H1 (cell line): Measurements from ENCODE around the gene MACC1.

Experiments used
- ATF3 ChIP-seq: IDR thresholded peaks from 2 replicates; pipeline ENCODE4 v1.6.1; 2011; ENCODE audit warnings: low read depth, mild to moderate bottlenecking, low read length; ENCODE audit not compliant: insufficient read depth
- CTCF ChIP-seq, 3 experiments: IDR thresholded peaks; 1 replicate in 2 of 3; 2 replicates in 1 of 3; pipeline versions ENCODE4 v1.5.1 to v1.6.1; 2011; ENCODE audit warnings: low read length in 3 of 3, mild to moderate bottlenecking in 3 of 3, inconsistent platforms in 2 of 3, low read depth in 1 of 3, moderate library complexity in 1 of 3; ENCODE audit not compliant: insufficient read depth in 1 of 3; ENCODE audit errors: control extremely low read depth in 1 of 3
- EP300 ChIP-seq, 2 experiments: IDR thresholded peaks; 1 replicate in 1 of 2; 2 replicates in 1 of 2; pipeline ENCODE4 v1.6.1; 2011 to 2012; ENCODE audit warnings: low read depth in 2 of 2, low read length in 2 of 2, mild to moderate bottlenecking in 2 of 2, borderline replicate concordance in 1 of 2, inconsistent platforms in 1 of 2, moderate library complexity in 1 of 2
- JUND ChIP-seq: IDR thresholded peaks from 2 replicates; pipeline ENCODE4 v1.6.1; 2011; ENCODE audit warnings: mild to moderate bottlenecking, improper control_type of control experiment, low read length
- NRF1 ChIP-seq: IDR thresholded peaks from 2 replicates; pipeline ENCODE4 v1.6.1; 2011; ENCODE audit warnings: mild to moderate bottlenecking, low read depth, low read length, improper control_type of control experiment
- RFX5 ChIP-seq: IDR thresholded peaks from 2 replicates; pipeline ENCODE4 v1.6.1; 2011; ENCODE audit warnings: low read depth, low read length, improper control_type of control experiment, borderline replicate concordance
- YY1 ChIP-seq: IDR thresholded peaks from 2 replicates; pipeline ENCODE4 v1.6.1; 2011; ENCODE audit warnings: low read depth, mild to moderate bottlenecking, low read length

- TF ChIP-seq NRF1, result no peak
- TF ChIP-seq JUND, result no peak
- TF ChIP-seq CTCF (IDR thresholded peaks at IDR 0.05; ENCODE audit: control extremely low read depth in 1 of 3, insufficient read depth in 1 of 3, low read depth in 1 of 3, low read length in 3 of 3), result no peak
- no peak for TF ChIP-seq ATF3
- no peak for TF ChIP-seq RFX5
- no peak for TF ChIP-seq EP300 (IDR thresholded peaks at IDR 0.05; ENCODE audit: borderline replicate concordance in 1 of 2, low read depth in 2 of 2, low read length in 2 of 2)
- TF ChIP-seq YY1, result no peak
Observed at GRCh38 chr7:20170633-20171032, 46.6 kb downstream of the MACC1 start.
